NCI-H345 treated with DMSO at 0.1 percent for 48 hours (cell line): ENCODE measurements around the gene WFIKKN2.

ENCODE experiments used
- DNase-seq: peaks from one replicate; lab custom pipeline; 2025; ENCODE audit not compliant: unreplicated experiment; lab: John Stamatoyannopoulos, UW

Gene WFIKKN2

DNA sequence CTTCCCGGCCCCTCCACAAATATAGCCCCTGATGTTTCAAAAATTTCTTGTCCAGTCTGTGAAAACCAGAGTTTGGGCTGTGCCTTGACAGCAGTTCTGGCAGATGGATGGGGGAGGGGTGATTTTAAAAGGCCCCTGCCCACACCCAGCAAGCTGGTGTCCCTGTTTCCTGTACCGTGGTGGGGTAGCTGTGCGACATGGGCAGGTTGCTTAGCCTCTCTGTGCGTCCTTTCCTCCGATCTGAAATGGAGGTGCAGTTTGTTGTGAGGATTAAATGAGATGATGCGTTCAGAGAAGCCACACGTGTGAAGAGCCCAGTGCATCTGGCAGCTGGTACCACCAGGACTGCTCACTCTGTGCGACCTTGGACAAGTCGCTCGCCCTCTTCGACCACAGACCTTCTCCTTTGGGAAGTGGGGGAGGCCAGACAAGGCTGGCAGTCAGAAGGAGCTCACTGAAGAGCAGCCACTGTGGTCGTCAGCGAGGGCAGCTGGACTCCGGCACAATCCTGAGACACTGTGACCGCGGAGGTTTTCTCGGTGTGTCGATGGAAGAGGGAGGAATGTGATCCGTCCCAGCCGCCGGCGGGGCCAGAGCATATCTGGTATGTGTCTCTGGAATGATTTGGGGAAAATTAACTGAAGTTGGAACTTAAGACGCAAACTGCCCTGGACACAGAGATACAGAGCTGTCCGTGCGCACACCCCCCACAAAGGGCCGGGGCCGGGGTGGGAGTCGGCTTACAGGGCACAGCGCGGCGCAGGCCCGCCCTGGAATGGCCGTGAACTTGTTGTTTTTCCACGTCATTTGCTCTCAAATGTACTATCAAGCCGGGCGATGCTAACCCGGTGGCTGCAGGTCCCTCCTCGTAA, 721 bp upstream of the WFIKKN2 start:
- DNase-seq: no peak

DNA sequence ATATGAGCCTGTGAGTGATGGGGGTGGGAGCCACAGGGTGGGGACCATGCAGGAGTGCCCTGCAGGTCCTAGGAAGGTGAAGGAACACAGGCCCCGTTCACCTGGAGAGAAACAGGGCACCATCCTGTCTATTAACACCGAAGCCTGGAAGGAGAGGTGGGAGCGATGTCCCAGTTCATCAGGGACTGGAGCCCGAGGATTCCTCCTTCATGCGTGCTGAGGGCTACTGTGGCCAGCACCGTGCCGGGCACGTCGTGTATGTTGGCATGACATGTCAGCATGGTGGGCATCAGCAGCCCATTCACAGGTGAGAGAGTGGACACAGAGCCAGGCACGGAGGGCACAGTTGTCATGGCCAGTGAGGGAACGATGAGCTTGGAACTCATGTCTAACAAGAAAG, 1.4 kb downstream of the WFIKKN2 start:
- DNase-seq: no peak

DNA sequence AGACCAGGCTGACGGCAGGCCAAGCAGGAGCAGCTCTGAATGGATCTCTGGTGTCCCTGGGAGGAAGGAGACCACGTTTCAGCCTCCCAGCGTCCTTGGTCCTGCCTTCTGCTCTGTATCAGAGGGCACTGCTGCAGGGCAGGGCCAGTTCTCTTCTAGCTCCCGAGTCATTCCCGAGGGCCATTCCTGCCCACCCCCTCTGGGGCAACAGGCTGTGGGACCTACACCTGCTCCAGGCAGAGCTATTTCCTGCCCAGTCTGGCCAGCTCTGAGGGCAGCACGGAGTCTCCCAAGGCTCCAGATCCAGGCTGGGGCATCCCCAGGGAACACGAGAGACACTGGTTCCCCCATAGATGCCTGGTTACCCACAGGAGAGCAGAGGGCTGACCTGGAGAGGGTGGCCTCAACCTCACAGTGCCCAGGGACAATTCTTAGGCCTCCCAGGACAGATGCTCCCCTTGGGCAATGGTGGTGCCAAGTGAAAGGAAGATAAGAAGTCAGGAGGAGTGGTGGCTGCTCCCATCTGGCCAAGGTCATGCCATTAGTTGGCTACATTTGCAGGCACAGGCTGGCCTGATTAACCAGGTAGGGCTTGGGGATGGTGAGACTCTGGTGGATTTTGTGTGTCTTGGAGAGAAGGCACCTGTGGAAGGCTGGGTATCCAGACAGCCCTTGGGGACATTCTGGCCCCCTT, 2.0 kb downstream of the WFIKKN2 start:
- DNase-seq: no peak

DNA sequence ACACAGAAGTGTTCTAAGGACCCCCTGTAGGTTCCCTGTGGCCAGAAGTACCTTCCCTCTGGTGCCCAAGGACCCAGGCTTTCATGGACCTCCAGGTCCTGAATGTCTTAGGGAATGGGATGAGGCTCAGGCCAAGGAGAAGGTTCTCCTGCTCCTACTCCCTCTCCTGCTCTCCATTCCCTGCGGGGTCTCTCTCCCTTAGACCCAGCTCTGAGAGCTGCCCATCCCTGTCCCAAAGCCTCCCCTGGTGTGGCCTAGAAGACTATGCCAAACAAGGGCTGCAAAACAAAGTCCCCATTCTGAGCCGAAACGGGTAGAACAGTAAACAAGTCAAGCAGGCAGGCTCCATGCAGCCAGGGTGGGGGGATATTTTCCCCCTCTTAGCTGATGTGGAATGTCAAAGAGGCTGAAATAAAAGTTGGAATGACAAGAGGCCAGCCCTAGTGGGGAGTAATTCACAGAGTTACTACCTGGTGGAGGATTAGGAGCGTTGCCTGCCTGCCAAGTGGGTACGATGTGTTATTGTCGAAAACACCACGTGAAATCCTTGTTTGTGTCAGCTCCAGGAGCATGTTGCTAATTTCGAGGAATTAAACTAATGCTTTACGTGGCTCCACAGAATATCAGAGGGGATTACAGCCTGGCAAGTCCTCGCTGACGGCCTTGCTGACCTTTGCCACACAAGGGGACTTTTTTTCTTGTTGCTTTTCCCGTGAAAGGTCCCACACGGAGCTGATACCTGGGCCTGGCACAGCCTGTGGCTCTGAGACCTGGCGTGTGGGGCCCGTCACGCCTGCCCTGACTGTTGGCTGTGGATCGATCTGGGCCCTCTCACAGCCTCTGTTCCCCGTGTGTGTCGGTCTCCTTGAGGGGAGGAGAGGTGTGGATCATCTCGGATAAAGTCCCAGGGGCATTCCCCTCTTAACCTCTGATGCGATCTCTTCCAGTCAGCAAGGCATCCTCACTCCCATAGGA, 2.9 kb downstream of the WFIKKN2 start:
- DNase-seq: no peak

DNA sequence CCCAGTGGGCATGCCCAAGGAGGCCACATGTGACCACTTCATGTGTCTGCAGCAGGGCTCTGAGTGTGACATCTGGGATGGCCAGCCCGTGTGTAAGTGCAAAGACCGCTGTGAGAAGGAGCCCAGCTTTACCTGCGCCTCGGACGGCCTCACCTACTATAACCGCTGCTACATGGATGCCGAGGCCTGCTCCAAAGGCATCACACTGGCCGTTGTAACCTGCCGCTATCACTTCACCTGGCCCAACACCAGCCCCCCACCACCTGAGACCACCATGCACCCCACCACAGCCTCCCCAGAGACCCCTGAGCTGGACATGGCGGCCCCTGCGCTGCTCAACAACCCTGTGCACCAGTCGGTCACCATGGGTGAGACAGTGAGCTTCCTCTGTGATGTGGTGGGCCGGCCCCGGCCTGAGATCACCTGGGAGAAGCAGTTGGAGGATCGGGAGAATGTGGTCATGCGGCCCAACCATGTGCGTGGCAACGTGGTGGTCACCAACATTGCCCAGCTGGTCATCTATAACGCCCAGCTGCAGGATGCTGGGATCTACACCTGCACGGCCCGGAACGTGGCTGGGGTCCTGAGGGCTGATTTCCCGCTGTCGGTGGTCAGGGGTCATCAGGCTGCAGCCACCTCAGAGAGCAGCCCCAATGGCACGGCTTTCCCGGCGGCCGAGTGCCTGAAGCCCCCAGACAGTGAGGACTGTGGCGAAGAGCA, 4.4 kb downstream of the WFIKKN2 start:
- no peak for DNase-seq

DNA sequence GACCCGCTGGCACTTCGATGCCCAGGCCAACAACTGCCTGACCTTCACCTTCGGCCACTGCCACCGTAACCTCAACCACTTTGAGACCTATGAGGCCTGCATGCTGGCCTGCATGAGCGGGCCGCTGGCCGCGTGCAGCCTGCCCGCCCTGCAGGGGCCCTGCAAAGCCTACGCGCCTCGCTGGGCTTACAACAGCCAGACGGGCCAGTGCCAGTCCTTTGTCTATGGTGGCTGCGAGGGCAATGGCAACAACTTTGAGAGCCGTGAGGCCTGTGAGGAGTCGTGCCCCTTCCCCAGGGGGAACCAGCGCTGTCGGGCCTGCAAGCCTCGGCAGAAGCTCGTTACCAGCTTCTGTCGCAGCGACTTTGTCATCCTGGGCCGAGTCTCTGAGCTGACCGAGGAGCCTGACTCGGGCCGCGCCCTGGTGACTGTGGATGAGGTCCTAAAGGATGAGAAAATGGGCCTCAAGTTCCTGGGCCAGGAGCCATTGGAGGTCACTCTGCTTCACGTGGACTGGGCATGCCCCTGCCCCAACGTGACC, 5.0 kb downstream of the WFIKKN2 start:
- no peak for DNase-seq

DNA sequence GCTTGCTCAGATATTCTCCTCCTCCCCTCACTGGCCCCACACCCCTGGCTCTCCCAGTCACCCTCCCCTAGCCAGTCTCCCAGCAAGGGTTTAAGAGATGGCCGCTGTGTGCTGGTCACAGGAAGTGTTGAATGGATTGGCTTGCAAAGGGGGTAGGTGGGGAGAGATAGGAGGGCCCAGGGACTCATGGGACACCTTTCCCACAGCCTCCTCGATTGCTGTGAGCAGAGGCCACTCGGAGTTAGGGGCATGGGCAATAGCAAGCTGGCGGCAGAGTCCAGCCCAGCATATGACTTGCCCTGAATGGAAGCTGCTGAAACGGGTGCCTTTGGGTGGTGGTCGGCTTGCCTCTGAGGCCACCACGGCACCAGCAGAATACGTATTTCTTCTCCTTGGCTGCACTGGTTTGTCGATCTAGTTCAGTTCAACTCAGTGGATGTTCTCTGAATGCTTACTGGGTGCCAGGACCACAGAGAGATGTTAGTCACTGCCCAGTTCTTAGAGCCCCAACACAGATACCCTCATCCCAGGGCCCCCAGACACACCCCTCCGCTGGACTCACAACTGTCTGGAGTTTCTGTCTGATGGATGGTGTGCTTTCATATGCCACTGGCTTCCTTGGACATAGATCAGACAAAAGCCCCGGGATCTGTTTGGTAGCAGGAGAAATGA, 6.0 kb downstream of the WFIKKN2 start:
- DNase-seq: no peak

DNA sequence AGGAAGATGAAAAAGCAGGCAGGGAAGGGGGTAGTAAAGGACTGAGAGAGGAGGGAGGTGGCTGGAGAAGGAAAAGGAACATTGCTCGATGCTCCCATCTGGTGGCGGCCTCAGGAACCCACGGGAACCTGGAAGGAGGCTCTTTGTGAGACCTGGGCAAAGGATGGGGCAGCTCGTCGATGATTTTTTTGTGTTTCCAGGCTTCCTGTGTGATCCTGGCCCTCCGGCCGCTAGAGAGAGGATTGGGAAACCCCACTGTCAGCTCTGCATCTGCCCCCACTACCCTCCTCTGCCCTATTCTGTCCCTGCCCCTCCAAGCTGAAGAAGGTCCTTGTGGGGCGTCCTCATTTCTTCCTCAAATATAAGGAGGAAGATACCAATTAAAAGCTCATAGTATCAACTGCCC, 6.6 kb downstream of the WFIKKN2 start:
- peak; percentile 59 for DNase-seq

DNA sequence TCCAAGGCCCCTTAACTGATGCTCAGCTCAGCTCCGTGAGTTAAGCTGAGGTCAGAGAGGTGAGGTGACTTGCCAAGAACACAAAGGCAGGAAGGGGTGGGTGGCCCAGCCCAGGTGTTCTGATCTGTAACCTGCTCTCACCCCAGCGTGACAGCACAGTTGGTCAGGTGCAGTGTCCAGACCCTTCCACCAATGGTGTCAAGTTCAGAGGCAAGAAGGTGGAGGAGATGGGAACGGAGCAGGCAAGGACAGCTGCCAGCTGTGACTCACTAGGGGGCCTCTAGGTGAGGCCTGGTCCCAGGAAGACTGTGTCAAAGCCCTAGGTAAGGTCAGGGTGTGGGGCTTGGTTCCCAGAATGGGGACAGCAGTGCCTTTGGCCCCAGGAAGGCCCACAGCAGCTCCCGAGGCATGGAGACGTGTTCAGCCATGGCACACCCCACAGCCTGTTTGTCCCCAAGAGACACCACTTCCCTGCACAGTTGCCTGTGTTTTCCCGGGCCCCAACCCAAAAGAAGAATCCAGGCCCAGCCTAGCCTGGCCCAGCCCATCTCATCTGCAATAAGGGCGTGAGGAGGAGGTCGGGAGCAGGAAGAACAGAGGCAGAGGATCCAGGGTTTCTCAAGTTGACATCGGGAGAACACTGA, 7.2 kb downstream of the WFIKKN2 start:
- DNase-seq: no peak

DNA sequence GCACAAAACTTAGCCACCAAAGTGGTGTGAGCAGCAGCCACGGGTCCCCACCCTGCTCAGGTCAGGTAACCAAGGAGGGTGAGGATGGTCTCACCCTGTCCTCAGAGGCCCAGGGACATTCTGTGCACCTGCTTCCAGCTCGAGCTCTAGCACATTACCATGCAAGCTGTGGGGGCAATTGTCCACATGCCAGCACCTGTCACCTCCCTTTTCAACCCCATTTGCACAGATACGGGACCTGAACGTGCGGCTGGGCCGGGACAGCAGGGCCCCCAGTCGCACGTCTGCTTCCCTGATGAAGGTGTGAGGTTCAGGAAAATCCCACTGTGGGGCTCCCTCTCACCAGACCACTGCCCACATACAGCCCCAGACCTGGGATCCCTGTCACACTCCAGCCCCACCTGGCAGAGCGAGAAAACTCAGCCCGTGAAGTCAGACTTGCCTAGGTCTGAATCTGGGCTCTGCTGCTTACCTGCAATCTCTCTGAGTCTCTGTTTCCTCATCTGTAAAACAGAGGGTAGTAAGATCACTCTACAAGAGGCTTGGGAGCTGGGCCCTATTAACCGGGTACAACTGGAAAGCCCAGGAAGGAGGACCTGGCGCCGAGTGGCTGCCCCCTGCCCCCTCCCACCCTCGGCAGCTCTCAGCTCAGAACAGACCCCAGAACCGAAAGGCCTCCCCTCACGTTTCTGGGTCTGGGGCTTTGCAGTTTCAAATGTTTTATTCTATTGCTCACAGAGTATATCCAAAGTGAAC, 7.9 kb downstream of the WFIKKN2 start:
- DNase-seq: no peak

DNA sequence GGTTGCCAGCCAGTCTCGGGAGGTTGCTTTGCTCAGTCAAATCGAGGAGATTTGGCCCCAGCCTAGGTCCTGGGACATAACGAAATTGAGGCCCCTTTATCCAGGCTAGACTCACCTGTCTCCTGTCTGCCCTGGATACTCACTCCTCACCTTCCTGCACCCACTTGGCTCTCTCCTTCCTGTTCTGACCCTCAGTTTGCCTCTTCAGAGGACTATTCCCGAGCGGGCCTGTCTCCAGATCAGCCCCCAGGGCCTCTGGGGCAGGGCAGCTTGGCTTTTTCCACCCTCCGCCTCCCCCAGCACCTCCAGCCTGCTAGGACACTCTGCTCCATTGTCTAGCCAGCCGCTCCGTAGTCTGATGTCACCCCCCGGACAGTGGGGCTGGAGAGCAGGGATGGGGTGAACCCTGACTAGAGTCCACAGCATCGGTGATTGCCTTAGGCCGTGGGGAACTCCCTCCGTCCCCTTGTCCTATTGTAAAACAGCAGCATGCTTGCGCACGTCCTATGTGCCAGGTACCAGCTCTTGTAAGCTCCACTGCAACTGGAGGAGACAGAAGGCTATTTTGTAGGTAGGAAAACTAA, 8.8 kb downstream of the WFIKKN2 start:
- no peak for DNase-seq

DNA sequence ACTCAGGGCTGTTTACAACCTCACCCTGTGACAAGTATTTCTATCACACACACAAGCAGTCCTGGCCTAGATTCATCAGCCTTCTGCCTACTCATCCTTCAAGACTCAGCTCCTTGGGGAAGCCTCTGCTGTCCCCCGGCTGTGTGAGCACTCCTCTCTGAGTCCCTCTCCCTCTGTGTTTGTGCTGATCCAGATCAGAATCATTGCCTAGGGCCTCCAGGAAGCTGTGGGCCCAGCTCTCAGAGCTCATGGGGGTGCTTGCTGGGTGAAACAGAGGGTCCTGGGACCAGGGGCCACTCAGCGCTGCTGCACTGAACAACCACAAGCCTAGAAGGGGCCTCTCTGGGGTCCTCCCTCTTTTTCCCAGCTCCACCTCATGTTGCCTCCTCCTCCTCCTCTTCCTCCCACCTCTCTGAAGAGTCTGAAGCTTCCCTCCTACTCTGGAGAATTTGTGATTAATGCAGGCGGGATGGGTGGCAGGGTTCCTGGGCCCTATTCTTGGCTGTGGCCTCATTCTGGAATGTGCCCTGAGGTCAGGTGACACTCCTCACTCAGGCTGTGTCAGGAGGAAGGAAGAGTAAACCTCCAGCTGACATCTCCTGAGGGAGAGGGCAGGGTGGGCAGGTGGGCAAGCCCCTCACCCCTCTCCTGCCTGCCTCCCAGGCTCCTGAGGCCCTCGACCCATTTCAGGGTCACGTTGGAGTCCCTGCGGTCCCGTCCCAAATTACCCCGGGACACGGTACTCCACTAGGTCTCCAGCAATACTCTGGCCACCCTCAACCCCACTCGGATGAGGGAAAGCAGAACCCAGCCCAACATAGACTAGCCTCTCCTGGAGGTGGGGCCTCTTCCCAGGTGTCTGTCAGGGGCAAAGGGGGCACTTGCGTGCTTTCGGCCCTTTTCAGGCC, 10.1 kb downstream of the WFIKKN2 start:
- DNase-seq: no peak

DNA sequence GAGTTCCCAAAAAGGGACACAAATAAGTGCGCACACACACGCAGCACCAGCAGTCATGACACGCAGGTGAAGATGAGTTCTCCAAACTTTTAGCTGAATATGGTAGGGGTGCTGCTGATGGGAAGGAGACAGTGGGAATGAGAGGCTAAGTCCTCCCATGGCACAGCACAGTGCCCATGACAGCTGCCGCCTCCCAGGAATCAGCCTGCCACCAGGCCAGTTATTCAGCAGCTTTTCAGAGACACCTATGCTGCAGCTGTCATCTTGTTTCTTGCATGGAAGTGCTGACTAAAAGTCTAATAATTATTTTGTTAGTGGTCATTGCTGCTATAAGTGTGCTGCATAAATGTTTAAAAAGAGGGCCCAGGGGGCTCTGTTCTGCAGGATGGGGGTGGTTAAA, 12.2 kb downstream of the WFIKKN2 start:
- DNase-seq: no peak

DNA sequence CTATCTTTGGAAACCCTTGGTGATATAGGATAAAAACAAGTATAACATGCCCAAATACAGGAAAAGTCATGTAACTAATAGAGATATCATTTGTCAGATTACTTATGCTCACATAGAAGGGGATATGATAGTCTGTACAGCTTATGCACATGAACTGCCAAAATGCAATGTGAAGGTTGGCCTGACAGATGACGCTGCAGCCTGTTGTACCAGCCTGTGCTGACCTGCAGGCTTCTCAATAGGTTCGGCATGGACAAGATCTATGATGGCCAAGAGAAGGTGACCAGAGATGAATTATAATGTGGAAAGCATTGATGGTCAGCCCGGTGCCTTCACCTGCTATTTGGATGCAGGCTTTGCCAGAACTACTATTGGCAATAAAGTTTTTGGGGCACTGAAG, 12.7 kb downstream of the WFIKKN2 start:
- DNase-seq: no peak

DNA sequence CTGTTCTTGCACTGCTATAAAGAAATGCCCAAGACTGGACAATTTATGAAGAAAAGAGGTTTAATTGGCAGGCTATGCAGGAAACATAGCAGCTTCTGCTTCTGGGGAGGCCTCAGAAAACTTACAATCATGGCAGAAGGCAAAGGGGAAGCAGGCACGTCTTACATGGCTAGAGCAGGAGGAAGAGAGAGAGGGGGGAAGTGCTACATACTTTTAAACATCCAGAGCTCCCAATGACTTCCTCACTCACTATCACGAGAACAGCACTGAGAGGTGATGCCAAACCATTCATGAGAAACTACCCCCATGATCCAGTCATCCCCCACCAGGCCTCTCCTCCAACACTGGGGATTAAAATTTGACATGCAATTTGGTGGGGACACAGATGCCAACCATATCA, 13.3 kb downstream of the WFIKKN2 start:
- no peak for DNase-seq

DNA sequence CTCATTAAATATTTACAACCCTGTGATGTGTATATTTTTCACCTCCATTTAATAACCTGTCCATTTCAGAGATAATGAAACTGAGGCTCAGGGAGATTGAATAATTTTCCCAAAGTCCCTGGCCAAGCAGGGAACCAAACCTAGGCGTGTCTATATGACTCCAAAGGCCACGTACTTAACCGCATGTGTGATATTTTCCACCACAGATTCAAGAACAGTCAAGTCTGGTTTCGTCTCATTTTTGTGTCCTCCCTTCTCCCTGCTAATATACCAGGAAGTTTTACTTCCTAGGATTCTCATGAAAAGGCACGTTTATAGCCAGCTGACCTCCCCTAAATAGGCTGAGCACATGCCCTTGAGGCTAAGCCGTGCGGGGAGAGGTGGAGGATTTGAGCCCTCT, 15.3 kb downstream of the WFIKKN2 start:
- no peak for DNase-seq

DNA sequence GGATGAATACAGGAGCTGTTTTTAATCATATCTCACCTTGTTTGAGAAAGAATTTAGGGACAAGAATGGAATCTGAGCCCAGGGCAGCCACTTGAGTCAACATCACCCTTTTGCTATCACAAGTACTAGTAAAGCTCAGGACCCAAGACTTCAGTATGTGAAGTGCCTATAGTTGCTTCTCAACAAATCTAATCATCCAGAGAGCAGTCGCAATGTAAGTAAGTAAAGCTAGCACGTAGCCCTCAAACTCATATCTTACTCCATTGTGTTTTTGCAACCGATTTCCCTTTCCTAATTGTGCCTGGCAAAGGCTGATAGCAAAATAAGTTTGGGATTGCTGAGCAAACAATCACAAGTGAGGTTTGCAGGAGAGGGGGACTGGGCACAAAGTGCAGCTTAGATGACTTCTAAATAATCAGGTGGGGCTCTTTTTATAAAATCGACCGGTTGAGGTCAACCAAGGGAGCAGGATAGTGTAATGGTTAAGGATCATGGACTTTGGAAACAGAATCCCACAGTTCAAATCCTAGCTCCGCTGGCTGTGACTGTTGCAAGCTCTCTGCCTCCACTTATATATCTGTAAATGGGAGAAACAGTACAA, 17.7 kb downstream of the WFIKKN2 start:
- no peak for DNase-seq
